HG03442 (cell line): Measurements from ENCODE around the gene FAM53B.

Source experiments
- ATAC-seq: cut with Tn5 transposase; IDR thresholded peaks from one replicate; pipeline ENCODE4 v1.9.1; 2021; ENCODE audit warnings: mild to moderate bottlenecking, moderate library complexity; ENCODE audit not compliant: unreplicated experiment

FAM53B gene

GRCh38 chr10:124680675-124681074, 63.5 kb downstream of the FAM53B start:
- ATAC-seq, result no peak

GRCh38 chr10:124679401-124679800, 64.8 kb downstream of the FAM53B start:
- no peak for ATAC-seq

DNA sequence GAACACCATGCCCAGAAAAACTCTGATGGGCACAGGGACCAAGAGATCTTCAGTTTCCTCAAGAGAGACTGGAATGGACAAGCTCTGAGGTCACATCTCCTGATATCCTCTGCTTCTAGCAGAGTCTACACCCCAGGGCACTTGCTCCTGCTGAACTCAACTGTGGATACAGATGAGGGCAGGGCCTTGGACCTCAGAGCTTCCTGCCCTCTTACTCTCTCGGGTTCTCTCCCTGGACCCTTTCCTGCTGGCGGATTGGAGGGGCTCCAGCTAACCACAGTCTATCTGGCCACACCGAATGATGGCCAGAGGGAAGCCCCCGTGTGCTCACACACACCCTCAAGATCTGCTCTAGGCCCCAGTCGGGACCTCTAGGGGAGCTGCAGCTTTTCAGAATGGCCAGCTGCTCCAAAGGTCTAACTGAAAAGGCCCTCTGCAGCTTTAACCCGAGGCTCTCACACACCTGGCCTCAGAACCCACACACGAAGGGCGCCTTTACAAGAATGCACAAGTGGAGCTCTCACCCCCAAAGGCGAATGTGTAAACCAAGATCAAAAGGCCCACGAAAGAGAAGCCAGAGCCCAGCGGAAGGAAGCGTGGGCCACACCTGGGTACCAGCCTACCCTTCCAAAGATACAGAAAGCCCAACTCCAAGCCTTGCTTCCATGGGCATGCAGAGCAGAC, 65.5 kb downstream of the FAM53B start:
- no peak for ATAC-seq

DNA sequence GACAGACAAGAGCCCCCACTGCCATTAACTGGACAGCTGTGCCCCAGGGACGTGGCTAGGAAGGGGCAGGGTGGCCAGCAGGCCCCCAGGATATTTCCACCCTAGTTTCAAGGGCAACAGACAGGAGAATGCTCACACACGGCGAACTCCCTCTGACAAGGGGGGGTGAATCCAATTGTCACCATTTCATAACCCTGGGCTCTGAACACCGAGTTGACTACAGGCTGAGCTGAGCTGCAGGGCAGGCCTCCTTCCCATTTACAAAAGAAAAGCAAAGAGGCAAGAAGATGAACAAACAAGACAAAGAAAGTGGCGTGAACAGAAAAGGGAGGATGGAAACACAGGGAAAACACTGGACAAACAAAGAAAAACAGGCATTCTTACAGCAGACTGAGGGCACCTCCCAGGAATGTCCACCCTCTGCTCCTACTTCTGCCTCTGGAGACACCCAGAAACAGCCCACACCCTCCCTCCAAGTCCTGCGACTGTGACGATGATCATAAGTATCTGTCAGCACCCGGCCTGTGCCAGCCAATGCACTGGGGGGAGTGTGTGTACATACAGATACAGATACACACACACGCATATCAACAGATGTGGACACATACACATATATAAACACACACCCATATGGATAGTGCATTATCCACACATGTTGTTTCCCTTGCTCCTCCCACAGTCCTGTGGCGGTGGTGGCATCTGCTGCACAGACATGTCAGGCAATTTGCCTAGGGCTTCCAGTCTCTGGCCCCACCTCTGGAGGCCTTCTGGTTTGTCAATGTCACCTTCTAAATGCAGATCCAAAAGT, 66.2 kb downstream of the FAM53B start:
- no peak for ATAC-seq

GRCh38 chr10:124677293-124677699, 66.9 kb downstream of the FAM53B start:
- ATAC-seq, result no peak

DNA sequence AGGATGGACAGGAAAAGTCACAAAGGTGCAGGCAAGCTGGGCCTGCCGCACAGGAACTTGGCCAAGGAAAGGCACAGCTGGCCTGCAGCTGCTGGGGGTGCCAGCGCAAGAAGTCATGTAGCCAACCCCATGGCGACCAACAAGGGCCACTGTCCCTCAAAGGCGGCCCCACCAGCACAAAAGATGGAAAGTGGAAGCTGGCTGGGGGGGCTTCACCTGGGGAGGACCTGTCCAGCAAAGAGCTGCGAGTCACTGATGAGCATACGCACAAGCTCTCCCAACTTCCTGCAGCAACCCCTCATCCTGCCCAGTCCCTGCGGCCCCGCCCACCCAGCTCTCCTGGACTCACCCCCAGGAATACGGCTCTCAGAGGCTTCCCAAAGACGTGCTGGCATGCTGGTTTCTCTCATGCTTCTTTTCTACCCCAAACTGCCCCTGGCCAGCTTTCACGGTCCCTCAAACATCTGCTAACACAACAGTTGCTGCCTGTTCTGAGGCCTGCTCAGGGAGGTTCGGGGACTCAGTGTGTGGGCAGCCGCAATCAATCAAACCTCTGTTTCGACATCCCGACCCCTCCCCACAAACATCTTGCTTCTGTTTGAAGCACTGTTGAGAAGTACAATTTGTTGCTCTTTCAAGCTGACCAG, 67.6 kb downstream of the FAM53B start:
- no peak for ATAC-seq

- ATAC-seq, result no peak
Measured at GRCh38 chr10:124675824-124676223, 68.4 kb downstream of the FAM53B start.

GRCh38 chr10:124675261-124675660, 68.9 kb downstream of the FAM53B start:
- no peak for ATAC-seq

DNA sequence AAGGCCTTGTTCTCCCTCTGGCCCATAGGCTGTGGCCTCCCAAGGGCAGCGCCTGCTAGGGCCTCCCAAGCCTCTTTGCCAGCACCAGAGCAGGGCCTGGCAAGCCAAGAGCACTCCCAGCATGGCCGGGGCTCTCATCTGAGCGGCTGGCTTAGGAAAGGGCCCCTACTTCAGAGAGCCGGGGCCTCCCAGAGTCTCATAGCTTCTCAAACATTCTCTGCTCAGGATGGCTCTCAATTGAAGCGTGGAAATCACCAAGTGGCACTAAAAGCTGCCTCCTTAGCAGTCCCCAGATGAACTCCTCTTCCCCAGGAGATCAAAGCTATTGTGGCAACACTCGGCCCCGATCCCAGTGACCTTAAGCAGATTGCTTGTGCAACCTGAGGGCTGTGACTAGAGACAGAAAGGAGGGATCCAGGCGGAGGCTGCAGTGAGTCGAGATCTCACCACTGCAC, 69.4 kb downstream of the FAM53B start:
- ATAC-seq, result no peak

DNA sequence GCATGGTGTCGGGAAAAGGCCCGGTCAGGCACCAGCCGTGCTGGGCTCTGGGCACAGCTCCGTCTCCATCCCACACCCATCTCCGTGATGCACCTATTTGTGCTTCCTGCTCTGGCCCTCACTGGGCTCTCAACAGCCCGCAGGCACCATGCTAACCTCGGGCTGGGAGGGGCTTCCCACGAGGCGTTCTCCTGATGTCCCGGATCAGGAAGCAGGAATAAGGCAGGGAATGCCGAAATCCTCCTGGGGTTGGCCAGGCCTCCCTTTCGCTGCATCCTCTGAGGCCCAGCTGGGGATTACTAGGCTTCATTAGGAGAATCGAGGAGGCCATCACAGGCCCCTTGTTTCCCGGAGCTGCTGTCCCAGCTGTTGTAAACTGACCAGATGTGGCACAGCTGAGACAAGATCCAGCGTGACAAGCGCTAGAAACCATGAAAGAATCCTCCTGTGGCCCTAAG, 72.0 kb downstream of the FAM53B start:
- no peak for ATAC-seq

GRCh38 chr10:124671486-124672075, 72.6 kb downstream of the FAM53B start:
- no peak for ATAC-seq

- no peak for ATAC-seq
Measured at GRCh38 chr10:124670849-124671248, 73.3 kb downstream of the FAM53B start.

- no peak for ATAC-seq
Measured at GRCh38 chr10:124669824-124670654, 74.1 kb downstream of the FAM53B start.

- no peak for ATAC-seq
Measured at GRCh38 chr10:124669141-124669823, 74.9 kb downstream of the FAM53B start.

GRCh38 chr10:124668517-124669051, 75.6 kb downstream of the FAM53B start:
- ATAC-seq, result no peak

DNA sequence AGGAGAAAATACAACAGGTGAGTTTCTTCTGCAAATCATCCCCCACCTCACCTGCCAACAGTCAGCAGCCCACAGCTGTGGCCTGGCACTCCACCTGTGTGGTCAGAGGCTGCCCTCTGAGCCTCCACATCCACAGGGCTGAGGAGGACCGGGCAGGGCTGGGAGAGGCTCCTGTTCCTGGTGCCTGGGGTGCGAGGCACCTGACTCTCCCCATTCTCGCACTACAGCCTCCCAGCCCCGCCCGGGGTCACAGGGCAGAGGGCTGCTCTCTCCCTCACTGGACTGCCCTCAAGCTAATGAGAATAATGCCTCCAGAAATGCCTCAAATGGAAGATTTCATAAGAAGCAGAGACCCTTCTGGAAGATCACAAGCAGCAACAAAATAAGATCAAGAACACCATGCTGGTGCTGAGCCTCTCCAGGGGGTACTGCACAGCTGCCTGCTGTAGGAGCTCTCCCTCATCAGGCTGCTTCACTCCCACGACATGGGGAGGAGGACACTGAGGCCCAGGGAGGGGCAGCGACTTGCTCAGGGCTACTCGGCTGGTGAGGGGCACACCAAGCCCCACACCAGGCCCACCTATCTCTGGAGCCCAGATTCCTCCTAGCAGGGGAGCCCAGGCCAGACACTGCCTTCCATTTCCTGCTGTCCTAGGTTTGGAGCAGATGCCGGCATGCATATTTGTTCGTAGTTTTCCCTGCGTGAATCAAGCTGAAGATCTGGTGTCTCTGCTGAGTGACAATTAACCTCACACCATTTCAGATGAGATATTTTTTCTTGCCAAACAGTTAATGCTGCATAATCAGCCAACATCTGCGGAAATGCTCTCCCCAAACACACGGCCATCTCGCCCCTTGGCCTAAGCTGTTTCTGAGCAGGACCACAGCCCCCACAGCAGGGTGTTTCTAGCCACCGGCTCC, 76.5 kb downstream of the FAM53B start:
- ATAC-seq, result no peak

GRCh38 chr10:124666494-124666893, 77.7 kb downstream of the FAM53B start:
- ATAC-seq, result no peak

GRCh38 chr10:124665980-124666379, 78.2 kb downstream of the FAM53B start:
- ATAC-seq, result no peak

DNA sequence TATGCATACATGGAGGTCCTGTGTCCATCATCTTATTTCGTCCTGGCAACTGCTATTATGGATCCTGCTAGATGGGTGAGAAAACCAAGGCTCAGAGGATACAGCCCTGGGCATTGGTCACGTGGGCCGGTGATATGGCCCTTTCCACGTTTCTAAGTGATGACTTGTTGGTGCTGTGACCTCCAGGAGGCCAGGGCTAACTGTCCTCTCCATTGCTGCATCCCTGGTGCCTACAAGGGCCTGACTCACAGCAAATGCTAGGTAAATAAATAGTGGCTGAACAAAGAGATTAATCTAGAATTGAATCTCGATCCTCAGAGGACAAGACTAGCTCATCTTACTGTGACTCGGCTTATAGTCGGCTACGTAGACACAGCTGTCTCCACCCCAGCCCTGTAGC, 78.6 kb downstream of the FAM53B start:
- ATAC-seq, result no peak
